SK-N-SH (cell line): Measurements from ENCODE around the gene WTIP. TPM values are rescaled to one million over a fixed set of nuclear protein-coding genes. Genes with fewer than 3 reads are reported as not detected.

ENCODE experiments used
- CTCF ChIA-PET: fragments of 300-600, 350-600 bp; formaldehyde crosslinking; extraction: SDS; loops from one replicate; lab custom pipeline; 2021; lab: Yijun Ruan, JAX
- POLR2A ChIA-PET: fragments of 350-600 bp; sonication (Branson Sonifier 250); formaldehyde crosslinking; extraction: SDS; loops from one replicate; lab custom pipeline; 2020; ENCODE audit warnings: antibody characterized with exemption, inconsistent platforms; lab: Yijun Ruan, JAX
- DNase-seq: peaks from one replicate; pipeline ENCODE4 v3.0.0; 2012
- H2AFZ ChIP-seq: fragments of 200-600 bp; sonication (generic); 2 replicates; pipeline ENCODE4 v1.8.1; 2016; ENCODE audit warnings: antibody characterized with exemption, mild to moderate bottlenecking, low read depth
- H3F3A ChIP-seq: fragments of 200-600 bp; sonication (generic); replicated peaks from 2 replicates; pipeline ENCODE3; 2016; ENCODE audit warnings: antibody characterized with exemption, mild to moderate bottlenecking; ENCODE audit not compliant: insufficient read depth
- H3K27ac ChIP-seq, 2 experiments: fragments of 200-500 bp in 1 of 2; fragments of 200-600 bp in 1 of 2; sonication (Bioruptor generic) in 1 of 2; sonication (generic), shearing (Covaris generic) in 1 of 2; 2 replicates each; pipeline versions ENCODE4 v1.5.1 to v1.6.1; 2014 to 2016; ENCODE audit warnings: low read depth in 2 of 2, inconsistent platforms in 1 of 2, low read length in 1 of 2, mild to moderate bottlenecking in 1 of 2, mixed read lengths in 1 of 2
- H3K27me3 ChIP-seq: fragments of 200-600 bp; sonication (generic), shearing (Covaris generic); 2 replicates; pipeline ENCODE4 v1.6.1; 2016; ENCODE audit warnings: mixed run types; ENCODE audit not compliant: insufficient read depth
- H3K36me3 ChIP-seq, 2 experiments: fragments of 200-500 bp in 1 of 2; fragments of 200-600 bp in 1 of 2; sonication (Bioruptor generic) in 1 of 2; sonication (generic) in 1 of 2; replicated peaks in 1 of 2; 2 replicates each; pipeline versions ENCODE3 to v1.5.1; 2014 to 2016; ENCODE audit warnings: low read length in 1 of 2, mild to moderate bottlenecking in 1 of 2; ENCODE audit not compliant: insufficient read depth in 2 of 2, control insufficient read depth in 1 of 2
- H3K4me1 ChIP-seq, 2 experiments: fragments of 200-500 bp in 1 of 2; fragments of 200-600 bp in 1 of 2; sonication (Bioruptor generic) in 1 of 2; sonication (generic), shearing (Covaris generic) in 1 of 2; 2 replicates each; pipeline versions ENCODE4 v1.5.1 to v1.6.1; 2014 to 2016; ENCODE audit warnings: low read depth in 1 of 2, low read length in 1 of 2, mixed run types in 1 of 2; ENCODE audit not compliant: insufficient read depth in 2 of 2, control insufficient read depth in 1 of 2
- H3K4me2 ChIP-seq: fragments of 200-600 bp; sonication (generic), shearing (Covaris generic); 2 replicates; pipeline ENCODE4 v1.6.1; 2017; ENCODE audit warnings: mixed run types
- H3K4me3 ChIP-seq, 2 experiments: fragments of 200-500 bp in 1 of 2; fragments of 200-600 bp in 1 of 2; sonication (Bioruptor generic) in 1 of 2; sonication (generic), shearing (Covaris generic) in 1 of 2; 2 replicates each; pipeline versions ENCODE4 v1.5.1 to v1.8.1; 2014 to 2016; ENCODE audit warnings: low read depth in 2 of 2, inconsistent platforms in 1 of 2, low read length in 1 of 2, mild to moderate bottlenecking in 1 of 2, mixed read lengths in 1 of 2, moderate library complexity in 1 of 2
- H3K79me2 ChIP-seq: fragments of 200-600 bp; sonication (generic); 2 replicates; pipeline ENCODE4 v1.8.1; 2017; ENCODE audit warnings: mild to moderate bottlenecking; ENCODE audit not compliant: insufficient read depth
- H3K9ac ChIP-seq: fragments of 200-600 bp; sonication (generic); 2 replicates; pipeline ENCODE4 v1.6.1; 2017; ENCODE audit warnings: mixed run types
- H3K9me2 ChIP-seq: fragments of 200-600 bp; sonication (generic); 2 replicates; pipeline ENCODE4 v1.6.1; 2017; ENCODE audit warnings: mixed run types
- H3K9me3 ChIP-seq: fragments of 200-600 bp; sonication (generic); 2 replicates; pipeline ENCODE4 v1.6.1; 2017; ENCODE audit warnings: mixed run types, mild to moderate bottlenecking, moderate library complexity
- H4K20me1 ChIP-seq: fragments of 200-600 bp; sonication (generic); 2 replicates; pipeline ENCODE4 v1.6.1; 2017; ENCODE audit warnings: mild to moderate bottlenecking, mixed run types; ENCODE audit not compliant: insufficient read depth
- EP300 ChIP-seq, 2 experiments: IDR thresholded peaks; 2 replicates each; pipeline versions ENCODE4 v1.4.0 to v1.6.1; 2012; ENCODE audit warnings: borderline replicate concordance in 1 of 2, low read depth in 1 of 2, low read length in 1 of 2
- EZH2phosphoT487 ChIP-seq: fragments of 200-600 bp; sonication (generic); IDR thresholded peaks from 2 replicates; pipeline ENCODE4 v1.6.1; 2017; ENCODE audit warnings: low read depth, mixed run types, mild to moderate bottlenecking, antibody characterized with exemption, moderate library complexity, borderline replicate concordance
- GABPA ChIP-seq: IDR thresholded peaks from 2 replicates; pipeline ENCODE4 v1.4.0; 2012; ENCODE audit warnings: low read depth, mild to moderate bottlenecking
- MAX ChIP-seq: IDR thresholded peaks from 2 replicates; pipeline ENCODE4 v1.4.0; 2012; ENCODE audit warnings: low read depth
- NRF1 ChIP-seq: IDR thresholded peaks from 2 replicates; pipeline ENCODE4 v1.6.1; 2012; ENCODE audit warnings: low read depth, mild to moderate bottlenecking, low read length
- POLR2AphosphoS5 ChIP-seq: IDR thresholded peaks from 2 replicates; pipeline ENCODE4 v1.6.1; 2012; ENCODE audit warnings: low read depth, low read length
- RAD21 ChIP-seq: IDR thresholded peaks from 2 replicates; pipeline ENCODE4 v1.6.1; 2012; ENCODE audit warnings: mild to moderate bottlenecking, low read length
- RCOR1 ChIP-seq: fragments of 150-350 bp; IDR thresholded peaks from 2 replicates; pipeline ENCODE4 v1.6.1; 2017; ENCODE audit warnings: antibody characterized with exemption, low read length
- SIN3A ChIP-seq: IDR thresholded peaks from 2 replicates; pipeline ENCODE4 v1.6.1; 2012; ENCODE audit warnings: low read depth, mild to moderate bottlenecking, low read length, moderate library complexity, borderline replicate concordance
- TCF12 ChIP-seq: IDR thresholded peaks from 2 replicates; pipeline ENCODE4 v1.4.0; 2012
- TEAD4 ChIP-seq: IDR thresholded peaks from 2 replicates; pipeline ENCODE4 v1.4.0; 2012; ENCODE audit warnings: mild to moderate bottlenecking, borderline replicate concordance; ENCODE audit not compliant: insufficient read depth
- USF1 ChIP-seq: IDR thresholded peaks from 2 replicates; pipeline ENCODE4 v1.4.0; 2012; ENCODE audit warnings: low read depth, borderline replicate concordance
- YY1 ChIP-seq: IDR thresholded peaks from 2 replicates; pipeline ENCODE4 v1.4.0; 2012; ENCODE audit warnings: low read depth, mild to moderate bottlenecking
- ZBTB33 ChIP-seq: IDR thresholded peaks from 2 replicates; pipeline ENCODE4 v1.4.0; 2012; ENCODE audit warnings: low read depth, borderline replicate concordance
- WGBS: methylation state at CpG from one replicate; pipeline ENCODE4 v1.1.6; 2017; ENCODE audit warnings: low lambda C conversion rate; 5-methylcytosine and 5-hydroxymethylcytosine counted together
- polyA plus RNA-seq, 3 experiments: library from polyadenylated mRNA; depleted of rRNA; stranded (reverse); fragments of >200 nt; gene quantifications; 2 replicates each; pipeline ENCODE4 v1.2.3, GENCODE V29; 2012

Gene WTIP
- polyA plus RNA-seq, 1 of the 3 experiments (the other 2 are of a cell fraction), result 27.7 TPM

- POLR2A ChIA-PET, result no interaction called here
Observed at GRCh38 chr19:34499155-34499834, 17.7 kb downstream of the WTIP start.

GRCh38 chr19:34500656-34501120 is 19.1 kb downstream of the WTIP start:
- H3K36me3 ChIP-seq, result peaks cover 0 to 3% of the 10 kb centered on the region in 2 experiments
- peaks cover 8% of the 10 kb centered on the region for H3F3A ChIP-seq
- H3K9me3 ChIP-seq, result no peaks in the 10 kb centered on the region
- POLR2A ChIA-PET, result no interaction called here
- H3K4me2 ChIP-seq, result no peak overlapping the region
- no peaks in the 10 kb centered on the region for H3K79me2 ChIP-seq
- no peak overlapping the region; a peak in 1 of 4 replicates for H3K27ac ChIP-seq
- H3K27me3 ChIP-seq, result no peaks in the 10 kb centered on the region
- H3K9ac ChIP-seq, result no peak overlapping the region
- TF ChIP-seq MAX (no peak), POLR2AphosphoS5 (no peak), GABPA (no peak)
- no peak overlapping the region for H3K4me3 ChIP-seq
- no peaks in the 10 kb centered on the region; a peak in 1 of 4 replicates for H3K4me1 ChIP-seq
- H3K9me2 ChIP-seq, result no peaks in the 10 kb centered on the region
- peaks cover 3% of the 10 kb centered on the region; the same call in 1 of the 2 replicates for H4K20me1 ChIP-seq
- 95% methylated on average over 21 of the region's 25 CpGs for WGBS
- no peak for DNase-seq
- H2AFZ ChIP-seq, result no peak overlapping the region
- CTCF ChIA-PET, result interaction anchor here (0.6 to 1.9 kb wide), 15 partner anchors 9 to 212 kb away, joined by 3 to 10 read pairs (median 5); partner anchors contain the start of gene WTIP

More at GRCh38 chr19:34499155-34499834, 17.7 kb downstream of the WTIP start:
- H3K27me3 ChIP-seq, result no peaks in the 10 kb centered on the region
- TF ChIP-seq TCF12 (no peak), YY1 (no peak), SIN3A (no peak), EZH2phosphoT487 (no peak), NRF1 (no peak), EP300 (IDR thresholded peaks at IDR 0.05; ENCODE audit: borderline replicate concordance in 1 of 2, low read depth in 1 of 2, low read length in 1 of 2) (no peak), RAD21 (no peak), USF1 (no peak), TEAD4 (no peak), ZBTB33 (no peak), RCOR1 (no peak)
- H3K36me3 ChIP-seq, result peaks cover 0 to 8% of the 10 kb centered on the region in 2 experiments
- peaks cover 8% of the 10 kb centered on the region for H3F3A ChIP-seq
- 96% methylated on average over 13 of the region's 13 CpGs for WGBS
- H3K79me2 ChIP-seq, result no peaks in the 10 kb centered on the region
- no peaks in the 10 kb centered on the region; a peak in 1 of 4 replicates for H3K4me1 ChIP-seq
- CTCF ChIA-PET, result interaction anchor here (0.7 to 1.9 kb wide), 5 partner anchors 14 to 141 kb away, joined by 3 to 9 read pairs (median 4); no protein-coding TSS in a partner anchor
- H4K20me1 ChIP-seq, result peaks cover 3% of the 10 kb centered on the region; the same call in 1 of the 2 replicates
- H3K9me2 ChIP-seq, result no peaks in the 10 kb centered on the region
- H3K4me2 ChIP-seq, result no peak overlapping the region
- H2AFZ ChIP-seq, result no peak overlapping the region
- no peaks in the 10 kb centered on the region for H3K9me3 ChIP-seq
- no peak overlapping the region for H3K9ac ChIP-seq
- H3K27ac ChIP-seq, result no peak overlapping the region
- H3K4me3 ChIP-seq, result no peak overlapping the region
- DNase-seq, result no peak
